Measurements from ENCODE around the gene MAPKAP1. TPM values are rescaled to one million over a fixed set of nuclear protein-coding genes. Genes with fewer than 3 reads are reported as not detected.

MAPKAP1 gene
- total RNA-seq, 2 donors from 2014 or later: 98.0 to 98.4 TPM

GRCh38 chr9:125630436-125630835, 76.6 kb downstream of the MAPKAP1 start:
- ATAC-seq (peak in 1 of 2 donors; percentile 31), DNase-seq (no peak)
- intact Hi-C loops (cut with DNase I): loop anchor here in 1 of 2 donors (2.0 kb wide), 1 partner anchor 72 kb away; no protein-coding TSS in a partner anchor

GRCh38 chr9:125629446-125629845, 77.6 kb downstream of the MAPKAP1 start:
- ATAC-seq: no peak
- DNase-seq: no peak
- intact Hi-C loops (cut with DNase I): loop anchor here in 1 of 2 donors (10.0 kb wide), 1 partner anchor 225 kb away; no protein-coding TSS in a partner anchor

- DNase-seq: no peak
- intact Hi-C loops (cut with DNase I): loop anchor here in 1 of 2 donors (10.0 kb wide), 1 partner anchor 221 kb away; no protein-coding TSS in a partner anchor
- peak in 1 of 2 donors; percentile 40 for ATAC-seq
Observed at GRCh38 chr9:125626187-125626586, 80.8 kb downstream of the MAPKAP1 start.

- intact Hi-C loops (cut with DNase I): loop anchor here in 1 of 2 donors (10.0 kb wide), 1 partner anchor 216 kb away; no protein-coding TSS in a partner anchor
- no peak for ATAC-seq
- no peak for DNase-seq
Observed at GRCh38 chr9:125621170-125621569, 85.8 kb downstream of the MAPKAP1 start.

- DNase-seq (no peak), ATAC-seq (no peak)
- intact Hi-C loops (cut with DNase I): loop anchor here in 1 of 2 donors (10.0 kb wide), 1 partner anchor 215 kb away; no protein-coding TSS in a partner anchor
Observed at GRCh38 chr9:125620216-125620615, 86.8 kb downstream of the MAPKAP1 start.

- intact Hi-C loops (cut with DNase I): no loop called here
- ATAC-seq (no peak), DNase-seq (no peak)
Observed at GRCh38 chr9:125617087-125617486, 89.9 kb downstream of the MAPKAP1 start.

GRCh38 chr9:125613141-125613540, 93.9 kb downstream of the MAPKAP1 start:
- intact Hi-C loops (cut with DNase I): no loop called here

GRCh38 chr9:125612616-125613015, 94.4 kb downstream of the MAPKAP1 start:
- intact Hi-C loops (cut with DNase I): no loop called here
- ATAC-seq: no peak
- DNase-seq: no peak

More at GRCh38 chr9:125613141-125613540, 93.9 kb downstream of the MAPKAP1 start:
- no peak for ATAC-seq
- DNase-seq: no peak

- ATAC-seq (no peak), DNase-seq (no peak)
- intact Hi-C loops (cut with DNase I): no loop called here
Observed at GRCh38 chr9:125611121-125611765, 95.8 kb downstream of the MAPKAP1 start.

GRCh38 chr9:125609744-125610143, 97.3 kb downstream of the MAPKAP1 start:
- DNase-seq (no peak), ATAC-seq (no peak)
- intact Hi-C loops (cut with DNase I): no loop called here

- peak in 1 of 2 donors; percentile 56 for ATAC-seq
- DNase-seq: no peak
- intact Hi-C loops (cut with DNase I): no loop called here
Observed at GRCh38 chr9:125608489-125609224, 98.4 kb downstream of the MAPKAP1 start.

GRCh38 chr9:125604196-125604595, 102.8 kb downstream of the MAPKAP1 start:
- ATAC-seq: no peak
- no peak for DNase-seq
- intact Hi-C loops (cut with DNase I): no loop called here

- DNase-seq: no peak
- no peak for ATAC-seq
- intact Hi-C loops (cut with DNase I): no loop called here
Observed at GRCh38 chr9:125603478-125604021, 103.5 kb downstream of the MAPKAP1 start.

- intact Hi-C loops (cut with DNase I): no loop called here
- ATAC-seq (no peak), DNase-seq (no peak)
Observed at GRCh38 chr9:125601961-125602360, 105.0 kb downstream of the MAPKAP1 start.

- ATAC-seq: no peak
- intact Hi-C loops (cut with DNase I): no loop called here
- DNase-seq: no peak
Observed at GRCh38 chr9:125600194-125600593, 106.8 kb downstream of the MAPKAP1 start.

- DNase-seq: no peak
- ATAC-seq: no peak
- intact Hi-C loops (cut with DNase I): no loop called here
Observed at GRCh38 chr9:125594223-125594610, 112.8 kb downstream of the MAPKAP1 start.

- ATAC-seq (no peak), DNase-seq (no peak)
- intact Hi-C loops (cut with DNase I): no loop called here
Observed at GRCh38 chr9:125593581-125594222, 113.3 kb downstream of the MAPKAP1 start.

GRCh38 chr9:125591888-125592287, 115.1 kb downstream of the MAPKAP1 start:
- intact Hi-C loops (cut with DNase I): no loop called here
- ATAC-seq (no peak), DNase-seq (no peak)

- DNase-seq: no peak
- ATAC-seq: no peak
- intact Hi-C loops (cut with DNase I): no loop called here
Observed at GRCh38 chr9:125591245-125591644, 115.8 kb downstream of the MAPKAP1 start.

- ATAC-seq (no peak), DNase-seq (no peak)
- intact Hi-C loops (cut with DNase I): no loop called here
Observed at GRCh38 chr9:125589287-125589686, 117.7 kb downstream of the MAPKAP1 start.
